ENCODE data around the gene CMSS1.

DNA sequence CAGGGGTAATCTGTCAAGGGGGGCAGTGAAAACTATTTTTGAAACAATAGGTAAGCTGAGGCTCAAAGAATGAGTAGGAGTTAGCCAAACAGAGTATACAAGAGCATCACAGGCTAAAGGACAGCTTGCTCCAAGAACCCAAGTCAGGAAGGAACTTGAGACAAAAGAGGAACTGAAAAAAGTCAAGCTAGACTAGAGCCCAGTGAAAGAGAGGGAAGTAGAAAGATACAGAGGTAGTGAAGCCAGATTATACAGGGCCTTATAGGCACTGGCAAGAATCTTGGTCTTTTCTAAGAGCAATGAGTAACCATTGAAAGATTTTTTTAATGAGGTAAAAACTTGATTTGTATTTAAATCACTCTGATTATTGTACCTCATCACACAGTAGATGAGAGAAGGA lies 226.7 kb downstream of the CMSS1 start:
- TF ChIP-seq TAF1 (IDR thresholded peaks at IDR 0.05; ENCODE audit: borderline replicate concordance, insufficient read depth, low read length), result no peak
- no peak for TF ChIP-seq SIN3A (IDR thresholded peaks at IDR 0.05; ENCODE audit: borderline replicate concordance, insufficient read depth, low read length)
- TF ChIP-seq POLR2AphosphoS5 (IDR thresholded peaks at IDR 0.05; ENCODE audit: low read depth, low read length), result no peak
